ENCODE results near the gene HDLBP. TPM values are rescaled to one million over a fixed set of nuclear protein-coding genes. Genes with fewer than 3 reads are reported as not detected.

The HDLBP gene
- total and polyA plus RNA-seq, 10 of the 15 experiments (the other 5 are each of a cell fraction or from before 2014, with no cell fraction given): 19.5 to 383 (median 249) TPM

DNA sequence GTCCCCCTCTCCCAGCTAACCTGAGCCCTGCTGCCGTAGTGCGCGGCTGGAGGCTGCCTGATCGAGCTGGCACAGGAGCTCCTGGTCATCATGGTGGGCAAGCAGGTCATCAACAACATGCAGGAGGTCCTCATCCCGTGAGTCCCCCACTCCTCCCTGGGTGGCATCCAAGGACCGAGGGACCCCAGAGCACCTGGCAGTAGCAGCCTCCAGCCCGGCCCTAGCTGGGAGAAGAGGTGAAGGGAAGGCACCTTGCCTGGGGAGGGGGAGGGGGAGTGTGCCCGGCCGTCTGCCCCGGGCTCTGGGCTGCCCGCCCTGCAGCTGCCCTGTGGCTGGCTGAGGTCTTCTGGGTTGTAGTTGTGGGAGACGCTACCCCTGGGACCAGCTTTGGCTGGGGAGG is 100.7 kb downstream of the HDLBP start:
- Histone ChIP-seq H3K36me3 (ENCODE audit: control insufficient read depth in 2 of 2, insufficient read depth in 2 of 2, low read length in 1 of 2) (no peaks in the 10 kb centered on the region), H3K27me3 (replicated peaks in 1 of 2; ENCODE audit: control insufficient read depth in 2 of 2, insufficient read depth in 2 of 2, low read length in 1 of 2) (no peaks in the 10 kb centered on the region), H3K79me2 (ENCODE audit: control insufficient read depth, insufficient read depth, low read length) (no peaks in the 10 kb centered on the region), H3K9ac (ENCODE audit: control insufficient read depth, insufficient read depth, low read length) (no peak overlapping the region), H2AFZ (ENCODE audit: control insufficient read depth, low read depth, low read length) (no peak overlapping the region), H4K20me1 (ENCODE audit: control insufficient read depth, insufficient read depth) (no peaks in the 10 kb centered on the region), H3K4me3 (no peak overlapping the region), H3K4me1 (ENCODE audit: control insufficient read depth, insufficient read depth, low read length) (no peaks in the 10 kb centered on the region), H3K9me3 (replicated peaks; ENCODE audit: control insufficient read depth, insufficient read depth, low read length) (no peaks in the 10 kb centered on the region), H3K4me2 (ENCODE audit: control insufficient read depth, insufficient read depth) (no peak overlapping the region), H3K27ac (ENCODE audit: control insufficient read depth, insufficient read depth) (no peak overlapping the region)
- no peak for ATAC-seq
- DNase-seq (ENCODE audit: low read depth, low spot score): no peak
- no peak for FAIRE-seq
- ChIA-PET SMC1A (ENCODE audit: uncharacterized antibody, unreplicated experiment) (no interaction called here), CTCF (interaction anchor here (0.8 kb wide), 1 partner anchor 177 kb away, joined by 3 read pairs; no protein-coding TSS in a partner anchor), RAD21 (ENCODE audit: unreplicated experiment) (no interaction called here), POLR2A (interaction anchor here (0.5 to 0.6 kb wide), 2 partner anchors 214 to 235 kb away, joined by 3 to 4 read pairs; no protein-coding TSS in a partner anchor)
- BruUV-seq (replicated peaks): no TSS peak
- WGBS (ENCODE audit: insufficient coverage, insufficient replicate concordance, low lambda C conversion rate, missing lambda C conversion rate): 71% methylated on average over 11 of the region's 12 CpGs
- intact Hi-C loops (cut with micrococcal nuclease; ENCODE audit: unreplicated experiment) (loop anchor here (5.0 to 10.0 kb wide), 2 partner anchors 137 to 360 kb away; no protein-coding TSS in a partner anchor), in situ Hi-C loops (cut with MboI) (loop anchor here (5.0 kb wide), 1 partner anchor 137 kb away; no protein-coding TSS in a partner anchor)
- no peak for TF ChIP-seq SMAD5 (IDR thresholded peaks at IDR 0.05; ENCODE audit: low read depth)
- no peak for TF ChIP-seq HDGF (IDR thresholded peaks at IDR 0.05)
- no peak for TF ChIP-seq USF2 (IDR thresholded peaks at IDR 0.05; ENCODE audit: borderline replicate concordance, low read depth, low read length)
- TF ChIP-seq, protein P1, sequence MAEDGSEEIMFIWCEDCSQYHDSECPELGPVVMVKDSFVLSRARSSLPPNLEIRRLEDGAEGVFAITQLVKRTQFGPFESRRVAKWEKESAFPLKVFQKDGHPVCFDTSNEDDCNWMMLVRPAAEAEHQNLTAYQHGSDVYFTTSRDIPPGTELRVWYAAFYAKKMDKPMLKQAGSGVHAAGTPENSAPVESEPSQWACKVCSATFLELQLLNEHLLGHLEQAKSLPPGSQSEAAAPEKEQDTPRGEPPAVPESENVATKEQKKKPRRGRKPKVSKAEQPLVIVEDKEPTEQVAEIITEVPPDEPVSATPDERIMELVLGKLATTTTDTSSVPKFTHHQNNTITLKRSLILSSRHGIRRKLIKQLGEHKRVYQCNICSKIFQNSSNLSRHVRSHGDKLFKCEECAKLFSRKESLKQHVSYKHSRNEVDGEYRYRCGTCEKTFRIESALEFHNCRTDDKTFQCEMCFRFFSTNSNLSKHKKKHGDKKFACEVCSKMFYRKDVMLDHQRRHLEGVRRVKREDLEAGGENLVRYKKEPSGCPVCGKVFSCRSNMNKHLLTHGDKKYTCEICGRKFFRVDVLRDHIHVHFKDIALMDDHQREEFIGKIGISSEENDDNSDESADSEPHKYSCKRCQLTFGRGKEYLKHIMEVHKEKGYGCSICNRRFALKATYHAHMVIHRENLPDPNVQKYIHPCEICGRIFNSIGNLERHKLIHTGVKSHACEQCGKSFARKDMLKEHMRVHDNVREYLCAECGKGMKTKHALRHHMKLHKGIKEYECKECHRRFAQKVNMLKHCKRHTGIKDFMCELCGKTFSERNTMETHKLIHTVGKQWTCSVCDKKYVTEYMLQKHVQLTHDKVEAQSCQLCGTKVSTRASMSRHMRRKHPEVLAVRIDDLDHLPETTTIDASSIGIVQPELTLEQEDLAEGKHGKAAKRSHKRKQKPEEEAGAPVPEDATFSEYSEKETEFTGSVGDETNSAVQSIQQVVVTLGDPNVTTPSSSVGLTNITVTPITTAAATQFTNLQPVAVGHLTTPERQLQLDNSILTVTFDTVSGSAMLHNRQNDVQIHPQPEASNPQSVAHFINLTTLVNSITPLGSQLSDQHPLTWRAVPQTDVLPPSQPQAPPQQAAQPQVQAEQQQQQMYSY (CRISPR knock-in tag; IDR thresholded peaks at IDR 0.05): no peak
- TF ChIP-seq KLF5 (IDR thresholded peaks at IDR 0.05; ENCODE audit: partially characterized antibody): no peak
- TF ChIP-seq CBFB (IDR thresholded peaks at IDR 0.05; ENCODE audit: low read depth): no peak
- TF ChIP-seq STAT1 (conservative IDR thresholded peaks at IDR 0.05): no peak
- TF ChIP-seq CHD4 (IDR thresholded peaks at IDR 0.05): no peak
- TF ChIP-seq TCF7 (IDR thresholded peaks at IDR 0.05; ENCODE audit: borderline replicate concordance): no peak
- no peak for TF ChIP-seq CREB1 (IDR thresholded peaks at IDR 0.05; ENCODE audit: low read depth)
- TF ChIP-seq SMARCA5 (IDR thresholded peaks at IDR 0.05): no peak
- TF ChIP-seq NFIC (IDR thresholded peaks at IDR 0.05; ENCODE audit: low read depth, low read length): no peak
- TF ChIP-seq, protein P2, sequence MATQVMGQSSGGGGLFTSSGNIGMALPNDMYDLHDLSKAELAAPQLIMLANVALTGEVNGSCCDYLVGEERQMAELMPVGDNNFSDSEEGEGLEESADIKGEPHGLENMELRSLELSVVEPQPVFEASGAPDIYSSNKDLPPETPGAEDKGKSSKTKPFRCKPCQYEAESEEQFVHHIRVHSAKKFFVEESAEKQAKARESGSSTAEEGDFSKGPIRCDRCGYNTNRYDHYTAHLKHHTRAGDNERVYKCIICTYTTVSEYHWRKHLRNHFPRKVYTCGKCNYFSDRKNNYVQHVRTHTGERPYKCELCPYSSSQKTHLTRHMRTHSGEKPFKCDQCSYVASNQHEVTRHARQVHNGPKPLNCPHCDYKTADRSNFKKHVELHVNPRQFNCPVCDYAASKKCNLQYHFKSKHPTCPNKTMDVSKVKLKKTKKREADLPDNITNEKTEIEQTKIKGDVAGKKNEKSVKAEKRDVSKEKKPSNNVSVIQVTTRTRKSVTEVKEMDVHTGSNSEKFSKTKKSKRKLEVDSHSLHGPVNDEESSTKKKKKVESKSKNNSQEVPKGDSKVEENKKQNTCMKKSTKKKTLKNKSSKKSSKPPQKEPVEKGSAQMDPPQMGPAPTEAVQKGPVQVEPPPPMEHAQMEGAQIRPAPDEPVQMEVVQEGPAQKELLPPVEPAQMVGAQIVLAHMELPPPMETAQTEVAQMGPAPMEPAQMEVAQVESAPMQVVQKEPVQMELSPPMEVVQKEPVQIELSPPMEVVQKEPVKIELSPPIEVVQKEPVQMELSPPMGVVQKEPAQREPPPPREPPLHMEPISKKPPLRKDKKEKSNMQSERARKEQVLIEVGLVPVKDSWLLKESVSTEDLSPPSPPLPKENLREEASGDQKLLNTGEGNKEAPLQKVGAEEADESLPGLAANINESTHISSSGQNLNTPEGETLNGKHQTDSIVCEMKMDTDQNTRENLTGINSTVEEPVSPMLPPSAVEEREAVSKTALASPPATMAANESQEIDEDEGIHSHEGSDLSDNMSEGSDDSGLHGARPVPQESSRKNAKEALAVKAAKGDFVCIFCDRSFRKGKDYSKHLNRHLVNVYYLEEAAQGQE (IDR thresholded peaks at IDR 0.05; ENCODE audit: low read depth, low read length): no peak
- no peak for TF ChIP-seq CBX5 (IDR thresholded peaks at IDR 0.05; ENCODE audit: low read depth)
- no peak for TF ChIP-seq ESRRA (IDR thresholded peaks at IDR 0.05; ENCODE audit: low read length)
- TF ChIP-seq, protein P3, sequence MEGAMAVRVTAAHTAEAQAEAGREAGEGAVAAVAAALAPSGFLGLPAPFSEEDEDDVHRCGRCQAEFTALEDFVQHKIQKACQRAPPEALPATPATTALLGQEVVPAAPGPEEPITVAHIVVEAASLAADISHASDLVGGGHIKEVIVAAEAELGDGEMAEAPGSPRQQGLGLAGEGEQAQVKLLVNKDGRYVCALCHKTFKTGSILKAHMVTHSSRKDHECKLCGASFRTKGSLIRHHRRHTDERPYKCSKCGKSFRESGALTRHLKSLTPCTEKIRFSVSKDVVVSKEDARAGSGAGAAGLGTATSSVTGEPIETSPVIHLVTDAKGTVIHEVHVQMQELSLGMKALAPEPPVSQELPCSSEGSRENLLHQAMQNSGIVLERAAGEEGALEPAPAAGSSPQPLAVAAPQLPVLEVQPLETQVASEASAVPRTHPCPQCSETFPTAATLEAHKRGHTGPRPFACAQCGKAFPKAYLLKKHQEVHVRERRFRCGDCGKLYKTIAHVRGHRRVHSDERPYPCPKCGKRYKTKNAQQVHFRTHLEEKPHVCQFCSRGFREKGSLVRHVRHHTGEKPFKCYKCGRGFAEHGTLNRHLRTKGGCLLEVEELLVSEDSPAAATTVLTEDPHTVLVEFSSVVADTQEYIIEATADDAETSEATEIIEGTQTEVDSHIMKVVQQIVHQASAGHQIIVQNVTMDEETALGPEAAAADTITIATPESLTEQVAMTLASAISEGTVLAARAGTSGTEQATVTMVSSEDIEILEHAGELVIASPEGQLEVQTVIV (IDR thresholded peaks at IDR 0.05; ENCODE audit: borderline replicate concordance, partially characterized antibody): no peak

All from GM12878 (cell line).